LNCaP clone FGC (cell line): ENCODE results near the gene UGT1A9.

ENCODE experiments used
- DNase-seq: peaks from one replicate; pipeline ENCODE4 v3.0.0-alpha.2; 2011; ENCODE audit warnings: low read depth
- H3K4me3 ChIP-seq: 2 replicates; pipeline ENCODE4 v1.5.1; 2011; ENCODE audit warnings: mild to moderate bottlenecking, low read depth, low read length, control low read depth
- CTCF ChIP-seq: IDR thresholded peaks from 2 replicates; pipeline ENCODE4 v1.5.1; 2012; ENCODE audit warnings: mild to moderate bottlenecking; ENCODE audit not compliant: control insufficient read depth, insufficient read depth; ENCODE audit errors: extremely low read depth

UGT1A9 gene

GRCh38 chr2:233668605-233669260 is 3.0 kb upstream of the UGT1A9 start:
- no peak for DNase-seq
- no peak for TF ChIP-seq CTCF
- H3K4me3 ChIP-seq, result no peak overlapping the region

DNA sequence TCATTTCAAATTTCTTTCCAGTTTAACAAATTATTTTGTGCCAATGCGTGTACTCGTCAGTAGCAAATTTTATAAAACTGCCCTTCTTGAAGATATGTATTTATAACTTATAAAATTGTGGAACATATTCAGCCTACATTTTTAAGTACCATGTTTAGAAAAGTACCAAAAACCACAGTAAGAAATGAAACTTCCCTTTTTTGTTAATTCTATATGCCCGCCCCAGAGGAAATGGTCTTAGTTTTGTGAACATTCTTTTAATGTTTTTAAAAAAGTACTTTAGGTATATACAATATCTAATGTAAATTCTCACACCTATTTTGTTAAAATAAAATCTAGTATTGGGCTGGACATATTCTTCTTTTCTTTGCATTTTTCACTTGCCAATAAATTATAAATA is 1.2 kb downstream of the UGT1A9 start:
- no peak for TF ChIP-seq CTCF
- H3K4me3 ChIP-seq, result no peak overlapping the region
- DNase-seq, result no peak

DNA sequence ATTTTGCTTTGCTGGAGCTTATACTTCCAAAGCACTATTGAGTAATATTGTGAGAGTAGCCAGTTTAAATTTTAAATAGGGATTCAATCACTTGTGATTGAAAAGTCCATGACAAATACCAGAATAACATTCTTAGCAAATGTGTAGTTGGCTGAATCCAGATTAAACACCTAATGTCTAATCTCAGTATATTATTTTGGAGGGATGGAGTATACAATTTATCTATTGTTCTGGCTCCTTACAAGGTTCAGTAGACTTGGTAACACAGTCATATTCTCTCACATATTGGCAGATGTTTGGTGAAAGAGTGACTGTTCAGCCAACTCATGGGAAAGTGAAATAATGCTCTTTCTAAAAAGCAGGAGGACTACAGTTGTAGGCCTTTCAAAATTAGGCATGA is 2.2 kb downstream of the UGT1A9 start:
- H3K4me3 ChIP-seq, result no peak overlapping the region
- no peak for DNase-seq
- TF ChIP-seq CTCF, result no peak

DNA sequence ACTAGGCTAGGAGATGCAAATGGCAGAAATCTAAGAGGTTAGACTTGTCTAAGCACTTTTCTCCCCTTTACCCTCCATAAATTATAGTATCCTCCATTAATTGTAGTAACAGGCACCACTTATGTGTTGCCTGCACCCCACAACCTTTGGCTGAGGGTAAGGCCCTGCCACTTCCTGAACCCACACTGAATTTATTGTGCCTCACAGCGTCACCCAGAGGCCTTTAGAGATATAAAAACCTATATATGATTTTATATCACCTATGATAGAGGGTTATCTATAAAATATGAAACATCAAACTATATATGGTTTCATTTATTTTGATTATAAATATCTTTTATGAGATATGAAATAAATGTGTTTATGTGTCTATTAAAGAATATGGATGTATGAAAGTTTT is 2.6 kb downstream of the UGT1A9 start:
- DNase-seq, result no peak
- H3K4me3 ChIP-seq, result no peak overlapping the region
- no peak for TF ChIP-seq CTCF

GRCh38 chr2:233674995-233675394 is 3.3 kb downstream of the UGT1A9 start:
- no peak for TF ChIP-seq CTCF
- H3K4me3 ChIP-seq, result no peak overlapping the region
- no peak for DNase-seq

DNA sequence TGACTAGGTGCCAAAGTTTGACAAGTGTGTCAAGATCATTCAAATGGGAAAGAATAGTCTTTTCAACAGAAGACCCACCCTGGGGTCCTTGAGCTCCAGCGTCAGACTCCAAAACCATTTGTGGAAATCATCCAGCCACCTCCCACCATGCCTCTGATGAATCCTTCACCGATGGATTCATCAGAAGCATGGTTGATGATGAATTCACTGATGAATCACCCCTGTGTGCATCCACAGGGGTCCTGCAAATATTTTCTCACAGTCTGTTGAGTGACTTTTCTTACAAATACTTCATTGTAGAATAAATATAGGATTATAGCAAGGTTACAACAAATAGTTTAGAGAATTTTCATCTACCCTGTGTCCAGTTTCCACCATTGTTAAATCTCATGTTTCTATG is 4.3 kb downstream of the UGT1A9 start:
- no peak for DNase-seq
- TF ChIP-seq CTCF, result no peak
- no peak overlapping the region for H3K4me3 ChIP-seq

GRCh38 chr2:233679196-233679595 is 7.5 kb downstream of the UGT1A9 start:
- no peak overlapping the region for H3K4me3 ChIP-seq
- DNase-seq, result peak; percentile 23
- TF ChIP-seq CTCF, result no peak
